Stomach (tissue), 9 donors: ENCODE data around the gene ENTR1. TPM values are rescaled to one million over a fixed set of nuclear protein-coding genes. Genes with fewer than 3 reads are reported as not detected.

ENCODE experiments used
- DNase-seq, 2 donors: peaks; one replicate each; pipeline versions ENCODE4 v3.0.0 to v3.0.0-alpha.2; 2013 to 2019
- H3K27ac ChIP-seq, 5 donors: fragments of 200-600 bp in 4 of 5; sonication (generic) in 4 of 5; one replicate each; pipeline ENCODE4 v1.5.1; 2013 to 2019; ENCODE audit warnings: mild to moderate bottlenecking in 1 of 5, moderate library complexity in 1 of 5
- H3K27me3 ChIP-seq, 3 donors: fragments of 200-600 bp; sonication (generic); one replicate each; pipeline ENCODE4 v1.5.1; 2017 to 2019; ENCODE audit warnings: mixed run types in 1 of 3
- H3K36me3 ChIP-seq, 4 donors: fragments of 200-600 bp; sonication (generic); 1 replicate in 3 of 4; 2 replicates in 1 of 4; pipeline ENCODE4 v1.5.1; 2016 to 2019
- H3K4me1 ChIP-seq, 4 donors: fragments of 200-600 bp; sonication (generic); one replicate each; pipeline ENCODE4 v1.5.1; 2016 to 2019
- H3K4me3 ChIP-seq, 4 donors: fragments of 200-600 bp; sonication (generic) in 3 of 4; one replicate each; pipeline ENCODE4 v1.5.1; 2016 to 2019; ENCODE audit warnings: mild to moderate bottlenecking in 1 of 4
- H3K9me3 ChIP-seq, 4 donors: fragments of 200-600 bp; sonication (generic); one replicate each; pipeline ENCODE4 v1.5.1; 2016 to 2019
- CTCF ChIP-seq, 7 experiments: fragments of 450-650 bp in 4 of 7; fragments of 200-600 bp in 3 of 7; sonication (generic) in 3 of 7; IDR thresholded peaks; one replicate each; pipeline ENCODE4 v1.5.1; 2016 to 2019; ENCODE audit warnings: antibody characterized with exemption in 7 of 7, control low read depth in 2 of 7, mild to moderate bottlenecking in 1 of 7
- EP300 ChIP-seq: sonication (generic); formaldehyde crosslinking; IDR thresholded peaks from one replicate; pipeline ENCODE4 v1.6.1; 2017; ENCODE audit warnings: antibody characterized with exemption
- POLR2A ChIP-seq, 4 donors: fragments of 450-650 bp; IDR thresholded peaks; one replicate each; pipeline ENCODE4 v1.6.1; 2016; ENCODE audit warnings: antibody characterized with exemption in 4 of 4, control low read depth in 2 of 4, mild to moderate bottlenecking in 1 of 4, moderate library complexity in 1 of 4
- POLR2AphosphoS5 ChIP-seq, 3 donors: sonication (generic); formaldehyde crosslinking; IDR thresholded peaks; one replicate each; pipeline ENCODE4 v1.6.1; 2016; ENCODE audit warnings: antibody characterized with exemption in 3 of 3
- WGBS, 5 donors: extraction: QIAGEN DNeasy Blood & Tissue Kit in 3 of 5; methylation state at CpG; one replicate each; pipeline versions ENCODE4 v1.1.5 to v1.1.7; 2013 to 2018; 5-methylcytosine and 5-hydroxymethylcytosine counted together
- intact Hi-C: fragments of 100-400 bp; cut with DNase I; formaldehyde crosslinking; loops from one replicate; pipeline ENCODE4 v1.15.1; 2023; ENCODE audit warnings: low total_unique reads
- polyA plus RNA-seq, 3 donors: library from polyadenylated mRNA; stranded (reverse); fragments of 200-250 nt; gene quantifications; one replicate each; pipeline ENCODE4 v1.2.3, GENCODE V29; 2013
- total RNA-seq, 5 donors: library from RNA; depleted of rRNA; stranded (reverse); fragments of >200 nt; gene quantifications; one replicate each; pipeline versions ENCODE4 v1.1.0 to v1.2.3, GENCODE V29; 2014 to 2016
- donor health status: healthy with polysubstance abuse.
- donor health status: Bipolar disorder and iron deficiency.
- donor health status: healthy.

Gene ENTR1
- total and polyA plus RNA-seq, 8 donors: 20.6 to 184 (median 34.8) TPM

GRCh38 chr9:136418182-136419091, 8.0 kb upstream of the ENTR1 start:
- H3K9me3 ChIP-seq: no peaks in the 10 kb centered on the region
- WGBS, 5 donors: 89 to 93% (median 93%) methylated on average over 28 to 48 of the region's 48 CpGs
- TF ChIP-seq POLR2AphosphoS5 (IDR thresholded peaks at IDR 0.05) (no peak), EP300 (no peak), POLR2A (IDR thresholded peaks at IDR 0.05) (no peak), CTCF (IDR thresholded peaks at IDR 0.05) (no peak)
- H3K4me3 ChIP-seq: no peak overlapping the region
- no peak overlapping the region for H3K27ac ChIP-seq
- H3K4me1 ChIP-seq: no peaks in the 10 kb centered on the region
- H3K36me3 ChIP-seq: peaks cover 93 to 100% (median 100%) of the 10 kb centered on the region in 4 donors
- H3K27me3 ChIP-seq: no peaks in the 10 kb centered on the region
- intact Hi-C loops: no loop called here
- DNase-seq: no peak

- intact Hi-C loops: no loop called here
- TF ChIP-seq CTCF (IDR thresholded peaks at IDR 0.05) (no peak), POLR2AphosphoS5 (IDR thresholded peaks at IDR 0.05) (no peak), POLR2A (IDR thresholded peaks at IDR 0.05) (no peak), EP300 (no peak)
- no peak overlapping the region for H3K27ac ChIP-seq
- H3K4me1 ChIP-seq: peaks cover under 1 to 5% (median 3%) of the 10 kb centered on the region in 4 donors
- no peaks in the 10 kb centered on the region for H3K27me3 ChIP-seq
- H3K36me3 ChIP-seq: peaks cover 85 to 100% (median 97%) of the 10 kb centered on the region in 4 donors
- no peaks in the 10 kb centered on the region for H3K9me3 ChIP-seq
- DNase-seq: no peak
- 89 to 92% (median 92%) methylated on average over 19 of the region's 19 CpGs for WGBS, 5 donors
- H3K4me3 ChIP-seq: no peak overlapping the region
These were observed 6.5 kb upstream of the ENTR1 start for GRCh38 chr9:136416914-136417313.

GRCh38 chr9:136416427-136416826, 6.0 kb upstream of the ENTR1 start:
- H3K27ac ChIP-seq: no peak overlapping the region
- H3K4me1 ChIP-seq: peaks cover 5 to 10% (median 8%) of the 10 kb centered on the region in 4 donors
- no peaks in the 10 kb centered on the region for H3K27me3 ChIP-seq
- intact Hi-C loops: no loop called here
- DNase-seq: no peak
- no peak overlapping the region for H3K4me3 ChIP-seq
- TF ChIP-seq POLR2A (IDR thresholded peaks at IDR 0.05): no peak
- H3K36me3 ChIP-seq: peaks cover 81 to 96% (median 93%) of the 10 kb centered on the region in 4 donors
- WGBS, 5 donors: 92 to 96% (median 95%) methylated on average over 8 of the region's 8 CpGs
- H3K9me3 ChIP-seq: no peaks in the 10 kb centered on the region

DNA sequence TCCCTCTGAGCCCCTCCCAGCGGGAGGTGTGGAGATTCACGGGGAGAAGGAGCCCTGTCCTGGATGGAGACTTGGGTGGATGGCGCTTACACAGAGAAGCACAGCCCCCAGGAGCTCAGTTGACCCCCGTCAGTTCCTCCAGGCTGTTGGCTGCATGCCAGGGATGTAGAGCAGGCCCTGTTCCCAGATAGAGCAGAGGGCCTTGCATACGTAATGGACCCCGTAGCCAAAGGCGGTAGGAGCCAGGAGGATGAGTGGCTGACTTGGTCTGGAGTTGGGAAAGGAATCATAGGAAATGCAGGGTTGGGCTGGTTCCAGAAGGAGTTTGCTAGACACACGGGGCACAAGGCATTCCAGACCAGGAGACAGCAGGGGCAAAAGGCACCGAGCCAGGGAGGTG, 2.5 kb upstream of the ENTR1 start:
- Histone ChIP-seq H3K4me1 (peaks cover 22 to 34% (median 30%) of the 10 kb centered on the region in 4 donors), H3K36me3 (peaks cover 50 to 61% (median 59%) of the 10 kb centered on the region in 4 donors), H3K9me3 (no peaks in the 10 kb centered on the region), H3K27ac (no peak overlapping the region), H3K4me3 (no peak overlapping the region), H3K27me3 (no peaks in the 10 kb centered on the region)
- TF ChIP-seq POLR2A (IDR thresholded peaks at IDR 0.05) (no peak), EP300 (no peak), CTCF (IDR thresholded peaks at IDR 0.05) (no peak), POLR2AphosphoS5 (IDR thresholded peaks at IDR 0.05) (no peak)
- DNase-seq: peak in 1 of 2 donors; percentile 34
- intact Hi-C loops: no loop called here
- WGBS, 5 donors: 68 to 77% (median 73%) methylated on average over 9 of the region's 9 CpGs
